H1 (cell line): ENCODE data around the gene MEN1. TPM values are rescaled to one million over a fixed set of nuclear protein-coding genes. Genes with fewer than 3 reads are reported as not detected.

ENCODE experiments used
- JUND ChIP-seq: IDR thresholded peaks from 2 replicates; pipeline ENCODE4 v1.6.1; 2011; ENCODE audit warnings: mild to moderate bottlenecking, improper control_type of control experiment, low read length
- KDM1A ChIP-seq: fragments of 200-600, 300-600 bp; sonication (generic); IDR thresholded peaks from 2 replicates; pipeline ENCODE4 v1.7.1; 2016; ENCODE audit warnings: mild to moderate bottlenecking, low read length, borderline replicate concordance
- RXRA ChIP-seq: IDR thresholded peaks from 2 replicates; pipeline ENCODE4 v1.6.1; 2011; ENCODE audit warnings: low read depth, mild to moderate bottlenecking, low read length, moderate library complexity; ENCODE audit not compliant: insufficient read depth
- TBP ChIP-seq: IDR thresholded peaks from 2 replicates; pipeline ENCODE4 v1.6.1; 2011; ENCODE audit warnings: low read depth, low read length, improper control_type of control experiment
- polyA plus RNA-seq, 7 experiments: library from polyadenylated mRNA; depleted of rRNA in 3 of 7; stranded (reverse) in 5 of 7; unstranded in 2 of 7; fragments of >200 nt in 5 of 7; fragments of 200-250 nt in 2 of 7; gene quantifications; 1 replicate in 5 of 7; 2 replicates in 1 of 7; 4 replicates in 1 of 7; pipeline versions ENCODE4 v1.2.1 to v1.2.3, GENCODE V29; 2011 to 2013; ENCODE audit warnings: missing spikeins in 2 of 7, mixed read lengths in 2 of 7
- total RNA-seq: library from RNA; stranded (reverse); fragmentation: NEBNext Ultra II Directional; extraction: Animal tissue kit (Norgen Biotek cat#: 25700); gene quantifications from 2 replicates; pipeline ENCODE4 v1.2.1, GENCODE V29; 2021
- TF ChIP-seq, protein P1 (sequence below): IDR thresholded peaks from 2 replicates; pipeline ENCODE4 v1.6.1; 2011; ENCODE audit warnings: low read length, improper control_type of control experiment

MEN1 gene
- total and polyA plus RNA-seq, 2 of the 8 experiments (the other 6 are each of a cell fraction or from before 2014, with no cell fraction given) = 47.2 to 56.3 TPM

DNA sequence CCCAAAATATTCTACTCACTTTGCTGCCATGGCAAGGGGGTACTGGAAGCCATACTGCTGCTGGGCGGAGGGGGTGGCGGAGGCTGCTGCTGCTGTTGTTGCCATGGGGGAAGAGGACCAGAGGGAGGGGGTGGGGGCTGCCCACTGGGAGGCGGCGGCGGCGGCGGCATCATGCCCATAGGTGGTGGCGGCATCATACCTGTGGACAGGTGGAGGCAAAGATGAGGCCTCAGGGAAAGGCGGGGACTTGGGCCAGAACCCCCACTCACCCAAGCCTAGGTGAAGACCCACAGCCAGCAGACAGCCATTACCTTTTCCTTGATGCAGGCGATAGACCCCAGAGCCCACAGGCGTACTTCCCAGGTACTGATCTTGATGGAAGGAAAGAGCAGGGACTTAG, 43.5 kb downstream of the MEN1 start (continued):
- TF ChIP-seq, protein P1, sequence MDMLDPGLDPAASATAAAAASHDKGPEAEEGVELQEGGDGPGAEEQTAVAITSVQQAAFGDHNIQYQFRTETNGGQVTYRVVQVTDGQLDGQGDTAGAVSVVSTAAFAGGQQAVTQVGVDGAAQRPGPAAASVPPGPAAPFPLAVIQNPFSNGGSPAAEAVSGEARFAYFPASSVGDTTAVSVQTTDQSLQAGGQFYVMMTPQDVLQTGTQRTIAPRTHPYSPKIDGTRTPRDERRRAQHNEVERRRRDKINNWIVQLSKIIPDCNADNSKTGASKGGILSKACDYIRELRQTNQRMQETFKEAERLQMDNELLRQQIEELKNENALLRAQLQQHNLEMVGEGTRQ = no peak
- TF ChIP-seq JUND = no peak
- TF ChIP-seq KDM1A = no peak
- no peak for TF ChIP-seq RXRA
- TF ChIP-seq TBP = no peak
